H9 (cell line): ENCODE data around the gene LIMS2. TPM values are rescaled to one million over a fixed set of nuclear protein-coding genes. Genes with fewer than 3 reads are reported as not detected.

Experiments
- DNase-seq: peaks from one replicate; pipeline ENCODE4 v3.0.0-alpha.2; 2017
- H2AFZ ChIP-seq: one replicate; pipeline ENCODE4 v1.6.1; 2013; ENCODE audit warnings: mild to moderate bottlenecking, low read length, control low read depth, moderate library complexity
- H2AK5ac ChIP-seq: 2 replicates; pipeline ENCODE4 v1.6.1; 2013; ENCODE audit warnings: low read length, control low read depth, mixed read lengths; ENCODE audit not compliant: insufficient read length
- H2BK120ac ChIP-seq: one replicate; pipeline ENCODE4 v1.6.1; 2013; ENCODE audit warnings: low read depth, mild to moderate bottlenecking, low read length, control low read depth, inconsistent platforms; ENCODE audit not compliant: poor library complexity, severe bottlenecking
- H2BK12ac ChIP-seq: 2 replicates; pipeline ENCODE4 v1.6.1; 2013; ENCODE audit warnings: low read length, control low read depth, mixed read lengths, low read depth; ENCODE audit not compliant: insufficient read length
- H2BK15ac ChIP-seq: 2 replicates; pipeline ENCODE4 v1.6.1; 2013; ENCODE audit warnings: low read depth, low read length, control low read depth
- H2BK20ac ChIP-seq: one replicate; pipeline ENCODE4 v1.6.1; 2013; ENCODE audit warnings: low read depth, mild to moderate bottlenecking, low read length, control low read depth, inconsistent platforms; ENCODE audit not compliant: poor library complexity, severe bottlenecking
- H2BK5ac ChIP-seq: 2 replicates; pipeline ENCODE4 v1.6.1; 2013; ENCODE audit warnings: low read length, control low read depth, mixed read lengths; ENCODE audit not compliant: insufficient read length
- H3K14ac ChIP-seq: 2 replicates; pipeline ENCODE4 v1.6.1; 2013; ENCODE audit warnings: low read length, control low read depth; ENCODE audit not compliant: insufficient read depth
- H3K18ac ChIP-seq: 2 replicates; pipeline ENCODE4 v1.6.1; 2013; ENCODE audit warnings: low read depth, mild to moderate bottlenecking, mixed read lengths, low read length, control low read depth; ENCODE audit not compliant: insufficient read length
- H3K23ac ChIP-seq: 2 replicates; pipeline ENCODE4 v1.6.1; 2013; ENCODE audit warnings: low read length, control low read depth, mixed read lengths, low read depth; ENCODE audit not compliant: insufficient read length
- H3K23me2 ChIP-seq: 2 replicates; pipeline ENCODE4 v1.6.1; 2013; ENCODE audit warnings: low read depth, mild to moderate bottlenecking, mixed read lengths, low read length, control low read depth; ENCODE audit not compliant: insufficient read length, poor library complexity, severe bottlenecking
- H3K27ac ChIP-seq: 2 replicates; pipeline ENCODE4 v1.5.1; 2013; ENCODE audit warnings: low read length, control low read depth, mixed read lengths, low read depth; ENCODE audit not compliant: insufficient read length
- H3K27me3 ChIP-seq: 2 replicates; pipeline ENCODE4 v1.6.1; 2013; ENCODE audit warnings: low read length, control low read depth, inconsistent platforms; ENCODE audit not compliant: insufficient read depth
- H3K4ac ChIP-seq: 2 replicates; pipeline ENCODE4 v1.6.1; 2013; ENCODE audit warnings: low read depth, mild to moderate bottlenecking, control low read depth, inconsistent platforms, low read length, moderate library complexity
- H3K4me1 ChIP-seq: 2 replicates; pipeline ENCODE4 v1.6.1; 2013; ENCODE audit warnings: low read length, control low read depth, inconsistent platforms; ENCODE audit not compliant: insufficient read depth
- H3K4me2 ChIP-seq: 2 replicates; pipeline ENCODE4 v1.6.1; 2013; ENCODE audit warnings: low read length, control low read depth, mixed read lengths; ENCODE audit not compliant: insufficient read length, insufficient read depth
- H3K56ac ChIP-seq: 2 replicates; pipeline ENCODE4 v1.6.1; 2013; ENCODE audit warnings: low read depth, mild to moderate bottlenecking, mixed read lengths, low read length, control low read depth; ENCODE audit not compliant: insufficient read length
- H3K79me1 ChIP-seq: 2 replicates; pipeline ENCODE4 v1.6.1; 2013; ENCODE audit warnings: low read depth, mild to moderate bottlenecking, moderate library complexity, low read length, control low read depth, inconsistent platforms; ENCODE audit not compliant: insufficient read depth, poor library complexity, severe bottlenecking
- H3K79me2 ChIP-seq: 2 replicates; pipeline ENCODE4 v1.6.1; 2013; ENCODE audit warnings: low read length, control low read depth, inconsistent platforms; ENCODE audit not compliant: insufficient read depth
- H3K9ac ChIP-seq: 2 replicates; pipeline ENCODE4 v1.6.1; 2013; ENCODE audit warnings: low read length, control low read depth, mixed read lengths; ENCODE audit not compliant: insufficient read length; ENCODE audit errors: extremely low read depth
- H3K9me3 ChIP-seq: one replicate; pipeline ENCODE4 v1.6.1; 2013; ENCODE audit warnings: low read depth, low read length, inconsistent platforms; ENCODE audit not compliant: control insufficient read depth
- H3T11ph ChIP-seq: one replicate; pipeline ENCODE4 v1.6.1; 2013; ENCODE audit warnings: mild to moderate bottlenecking, low read length, control low read depth, inconsistent platforms
- H4K20me1 ChIP-seq: one replicate; pipeline ENCODE4 v1.6.1; 2013; ENCODE audit not compliant: control insufficient read depth, insufficient read length, insufficient read depth
- H4K5ac ChIP-seq: 2 replicates; pipeline ENCODE4 v1.6.1; 2013; ENCODE audit warnings: low read depth, mild to moderate bottlenecking, mixed read lengths, low read length, control low read depth; ENCODE audit not compliant: insufficient read length
- H4K8ac ChIP-seq: replicated peaks from 2 replicates; pipeline ENCODE4 v1.6.1; 2013; ENCODE audit warnings: low read length, control low read depth, mixed read lengths, low read depth; ENCODE audit not compliant: insufficient read length
- H4K91ac ChIP-seq: 2 replicates; pipeline ENCODE4 v1.6.1; 2013; ENCODE audit warnings: low read depth, mild to moderate bottlenecking, moderate library complexity, mixed read lengths, low read length, control low read depth; ENCODE audit not compliant: insufficient read length
- H3K27ac Mint-ChIP-seq, 3 experiments: 2 replicates in 2 of 3; 3 replicates in 1 of 3; pipeline ENCODE4 v1.8.0; 2020 to 2021; ENCODE audit warnings: mixed read lengths in 3 of 3, mild to moderate bottlenecking in 1 of 3, moderate library complexity in 1 of 3
- H3K27me3 Mint-ChIP-seq: 2 replicates; pipeline ENCODE4 v1.8.0; 2021; ENCODE audit warnings: low read depth, mild to moderate bottlenecking, moderate library complexity, mixed read lengths
- H3K36me3 Mint-ChIP-seq, 3 experiments: 2 replicates in 2 of 3; 3 replicates in 1 of 3; pipeline ENCODE4 v1.8.0; 2020 to 2021; ENCODE audit warnings: low read depth in 3 of 3, mixed read lengths in 3 of 3; ENCODE audit not compliant: insufficient read depth in 1 of 3
- H3K4me1 Mint-ChIP-seq, 2 experiments: 2 replicates each; pipeline ENCODE4 v1.8.0; 2020; ENCODE audit warnings: mixed read lengths in 2 of 2
- H3K4me3 Mint-ChIP-seq, 2 experiments: 2 replicates in 1 of 2; 3 replicates in 1 of 2; pipeline ENCODE4 v1.8.0; 2020 to 2021; ENCODE audit warnings: mild to moderate bottlenecking in 2 of 2, mixed read lengths in 2 of 2, moderate library complexity in 1 of 2
- H3K9me3 Mint-ChIP-seq, 2 experiments: 2 replicates in 1 of 2; 3 replicates in 1 of 2; pipeline ENCODE4 v1.8.0; 2020; ENCODE audit warnings: mild to moderate bottlenecking in 2 of 2, mixed read lengths in 2 of 2, moderate library complexity in 1 of 2
- WGBS: extraction: QIAGEN DNeasy Blood & Tissue Kit; methylation state at CpG from one replicate; pipeline ENCODE4 v1.1.7; 2013; ENCODE audit warnings: missing lambda C conversion rate, low lambda C conversion rate, mixed read lengths; ENCODE audit not compliant: insufficient read length; ENCODE audit errors: extremely low coverage; 5-methylcytosine and 5-hydroxymethylcytosine counted together
- total RNA-seq: library from RNA; stranded (reverse); gene quantifications from 2 replicates; pipeline ENCODE4 v1.2.1, GENCODE V29; 2021
- TF ChIP-seq, protein P1 (sequence below): fragments of 200-600 bp; sonication (generic); conservative IDR thresholded peaks from 3 replicates; pipeline ENCODE4 v1.8.0; 2021; ENCODE audit warnings: antibody characterized with exemption, mild to moderate bottlenecking

LIMS2 gene
- total RNA-seq, 1 experiment from 2014 or later: 5.9 TPM

DNA sequence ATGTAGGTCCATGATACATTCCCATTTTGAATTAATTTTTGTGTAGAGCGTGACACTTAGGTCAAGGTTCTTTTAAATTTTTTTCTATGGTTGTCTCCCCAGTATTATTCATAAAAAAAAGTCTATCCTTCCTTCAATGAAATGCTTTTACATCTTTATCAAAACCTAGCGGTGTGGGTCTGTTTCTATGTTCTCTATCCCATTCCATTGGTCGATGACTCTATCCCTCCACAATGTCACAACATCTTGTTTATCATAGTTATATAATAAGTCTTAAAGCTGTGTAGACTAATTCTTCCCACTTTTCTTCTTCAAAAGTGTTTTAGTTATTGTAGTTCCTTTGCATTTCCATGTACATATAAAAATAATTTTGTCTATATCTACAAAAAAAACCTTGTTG, 76.6 kb downstream of the LIMS2 start:
- Histone ChIP-seq H3K9ac (no peak overlapping the region), H2BK120ac (no peak overlapping the region), H3K18ac (no peak overlapping the region), H2BK12ac (no peak overlapping the region), H2AK5ac (no peak overlapping the region), H4K20me1 (no peaks in the 10 kb centered on the region), H3K23me2 (no peaks in the 10 kb centered on the region), H4K91ac (no peak overlapping the region), H3T11ph (no peak overlapping the region), H3K4ac (no peak overlapping the region), H3K27ac (no peak overlapping the region), H3K4me1 (no peaks in the 10 kb centered on the region), H3K9me3 (no peaks in the 10 kb centered on the region), H3K27me3 (no peaks in the 10 kb centered on the region), H3K79me1 (no peaks in the 10 kb centered on the region), H3K4me2 (no peak overlapping the region), H2BK20ac (no peak overlapping the region), H4K5ac (no peak overlapping the region), H3K56ac (no peak overlapping the region), H2BK15ac (no peak overlapping the region), H3K79me2 (no peaks in the 10 kb centered on the region), H3K23ac (no peak overlapping the region), H2BK5ac (no peak overlapping the region), H3K14ac (no peak overlapping the region), H4K8ac (no peak overlapping the region), H2AFZ (no peak overlapping the region)
- no peaks in the 10 kb centered on the region for H3K36me3 Mint-ChIP-seq
- no peak overlapping the region for H3K4me3 Mint-ChIP-seq
- DNase-seq: no peak
- no peak overlapping the region for H3K27ac Mint-ChIP-seq
- H3K4me1 Mint-ChIP-seq: no peaks in the 10 kb centered on the region
- TF ChIP-seq, protein P1, sequence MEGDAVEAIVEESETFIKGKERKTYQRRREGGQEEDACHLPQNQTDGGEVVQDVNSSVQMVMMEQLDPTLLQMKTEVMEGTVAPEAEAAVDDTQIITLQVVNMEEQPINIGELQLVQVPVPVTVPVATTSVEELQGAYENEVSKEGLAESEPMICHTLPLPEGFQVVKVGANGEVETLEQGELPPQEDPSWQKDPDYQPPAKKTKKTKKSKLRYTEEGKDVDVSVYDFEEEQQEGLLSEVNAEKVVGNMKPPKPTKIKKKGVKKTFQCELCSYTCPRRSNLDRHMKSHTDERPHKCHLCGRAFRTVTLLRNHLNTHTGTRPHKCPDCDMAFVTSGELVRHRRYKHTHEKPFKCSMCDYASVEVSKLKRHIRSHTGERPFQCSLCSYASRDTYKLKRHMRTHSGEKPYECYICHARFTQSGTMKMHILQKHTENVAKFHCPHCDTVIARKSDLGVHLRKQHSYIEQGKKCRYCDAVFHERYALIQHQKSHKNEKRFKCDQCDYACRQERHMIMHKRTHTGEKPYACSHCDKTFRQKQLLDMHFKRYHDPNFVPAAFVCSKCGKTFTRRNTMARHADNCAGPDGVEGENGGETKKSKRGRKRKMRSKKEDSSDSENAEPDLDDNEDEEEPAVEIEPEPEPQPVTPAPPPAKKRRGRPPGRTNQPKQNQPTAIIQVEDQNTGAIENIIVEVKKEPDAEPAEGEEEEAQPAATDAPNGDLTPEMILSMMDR: no peak
- H3K9me3 Mint-ChIP-seq: no peaks in the 10 kb centered on the region; a peak in 1 of 5 replicates
- no peaks in the 10 kb centered on the region for H3K27me3 Mint-ChIP-seq
- no CpG with 5 or more reads among the region's 3 CpGs for WGBS
